ENCODE data around the gene FOXN3. TPM values are rescaled to one million over a fixed set of nuclear protein-coding genes. Genes with fewer than 3 reads are reported as not detected.
"Not testable (repeated sequence)": the region's sequence is repeated elsewhere in the genome, so short reads cannot be mapped to it uniquely, and the experiment has no call there.

FOXN3 gene
- polyA plus RNA-seq, 1 experiment = 46.5 TPM

- Histone ChIP-seq H3K9me3 (ENCODE audit: control insufficient read depth, insufficient read depth, low read length) (peaks cover 11% of the 10 kb centered on the region; the same call in 1 of the 2 replicates), H3K27me3 (ENCODE audit: control insufficient read depth, insufficient read depth, low read length) (no peaks in the 10 kb centered on the region), H3K4me3 (ENCODE audit: low read depth, low read length) (no peak overlapping the region), H3K27ac (ENCODE audit: low read depth, low read length) (no peak overlapping the region)
- TF ChIP-seq CTCF (IDR thresholded peaks at IDR 0.05; ENCODE audit: low read depth, low read length) = no peak
- ChIA-PET POLR2A (interaction anchor here (0.7 kb wide), 1 partner anchor 42 kb away, joined by 4 read pairs; no protein-coding TSS in a partner anchor), CTCF (no interaction called here)
- no peak for DNase-seq (ENCODE audit: low read depth, low spot score)
Observed at GRCh38 chr14:89206389-89207031, 210.5 kb downstream of the FOXN3 start.

- ChIA-PET CTCF (no interaction called here), POLR2A (interaction anchor here (0.7 kb wide), 1 partner anchor 89 kb away, joined by 5 read pairs; no protein-coding TSS in a partner anchor)
- no peaks in the 10 kb centered on the region for H3K27me3 ChIP-seq (ENCODE audit: control insufficient read depth, insufficient read depth, low read length)
- DNase-seq (ENCODE audit: low read depth, low spot score) = no peak
- no peak overlapping the region for H3K4me3 ChIP-seq (ENCODE audit: low read depth, low read length)
- peaks cover 11% of the 10 kb centered on the region; the same call in 1 of the 2 replicates for H3K9me3 ChIP-seq (ENCODE audit: control insufficient read depth, insufficient read depth, low read length)
- no peak for TF ChIP-seq CTCF (IDR thresholded peaks at IDR 0.05; ENCODE audit: low read depth, low read length)
- H3K27ac ChIP-seq (ENCODE audit: low read depth, low read length) = no peak overlapping the region
Observed at GRCh38 chr14:89205137-89205740, 211.8 kb downstream of the FOXN3 start.

GRCh38 chr14:89202413-89203190, 214.4 kb downstream of the FOXN3 start:
- peaks cover 11% of the 10 kb centered on the region; the same call in 1 of the 2 replicates for H3K9me3 ChIP-seq (ENCODE audit: control insufficient read depth, insufficient read depth, low read length)
- no peaks in the 10 kb centered on the region for H3K27me3 ChIP-seq (ENCODE audit: control insufficient read depth, insufficient read depth, low read length)
- no peak for DNase-seq (ENCODE audit: low read depth, low spot score)
- no peak overlapping the region for H3K4me3 ChIP-seq (ENCODE audit: low read depth, low read length)
- TF ChIP-seq CTCF (IDR thresholded peaks at IDR 0.05; ENCODE audit: low read depth, low read length) = no peak
- H3K27ac ChIP-seq (ENCODE audit: low read depth, low read length) = no peak overlapping the region
- CTCF ChIA-PET = no interaction called here
- POLR2A ChIA-PET = interaction anchor here (0.7 kb wide), 1 partner anchor 704 kb away, joined by 4 read pairs; no protein-coding TSS in a partner anchor

GRCh38 chr14:89201645-89202044, 215.4 kb downstream of the FOXN3 start:
- CTCF ChIA-PET = no interaction called here
- DNase-seq (ENCODE audit: low read depth, low spot score) = no peak
- Histone ChIP-seq H3K4me3 (ENCODE audit: low read depth, low read length) (no peak overlapping the region), H3K27me3 (ENCODE audit: control insufficient read depth, insufficient read depth, low read length) (no peaks in the 10 kb centered on the region), H3K9me3 (ENCODE audit: control insufficient read depth, insufficient read depth, low read length) (peaks cover 11% of the 10 kb centered on the region; the same call in 1 of the 2 replicates), H3K27ac (ENCODE audit: low read depth, low read length) (no peak overlapping the region)
- POLR2A ChIA-PET = no interaction called here
- TF ChIP-seq CTCF (IDR thresholded peaks at IDR 0.05; ENCODE audit: low read depth, low read length) = no peak

- H3K27ac ChIP-seq (ENCODE audit: low read depth, low read length); POLR2A ChIA-PET; H3K4me3 ChIP-seq (ENCODE audit: low read depth, low read length); DNase-seq (ENCODE audit: low read depth, low spot score); H3K27me3 ChIP-seq (ENCODE audit: control insufficient read depth, insufficient read depth, low read length); H3K9me3 ChIP-seq (ENCODE audit: control insufficient read depth, insufficient read depth, low read length); CTCF ChIA-PET: not testable (repeated sequence)
Observed at GRCh38 chr14:89199357-89199756, 217.7 kb downstream of the FOXN3 start.
